ENCODE results near the gene PRCC. TPM values are rescaled to one million over a fixed set of nuclear protein-coding genes. Genes with fewer than 3 reads are reported as not detected.

PRCC gene
- total and polyA plus RNA-seq, 2 of the 8 experiments (the other 6 are each of a cell fraction or from before 2014, with no cell fraction given) = 95.2 to 115 TPM

- Histone ChIP-seq H4K8ac (ENCODE audit: extremely low read depth, insufficient read depth, low read length) (peak within 1 kb of the TSS; percentile 94), H3K4ac (replicated peaks; ENCODE audit: insufficient read length, low read depth, low read length) (no peak within 1 kb of the TSS), H3K4me2 (ENCODE audit: insufficient read depth in 1 of 2, low read depth in 2 of 2, low read length in 2 of 2) (peak within 1 kb of the TSS; percentile 92 to 97), H4K5ac (ENCODE audit: insufficient read length, low read depth, low read length) (peak within 1 kb of the TSS; percentile 75), H4K20me1 (replicated peaks in 1 of 2; ENCODE audit: control insufficient read depth in 1 of 2, insufficient read depth in 2 of 2, low read length in 2 of 2) (peaks cover 21 to 31% of the 10 kb centered on the region in 2 experiments), H2BK5ac (ENCODE audit: low read depth, low read length) (peak within 1 kb of the TSS; percentile 67), H3K9ac (replicated peaks in 1 of 4; ENCODE audit: extremely low read depth in 1 of 4, low read depth in 3 of 4, low read length in 3 of 4) (peak within 1 kb of the TSS; percentile 89 to 95 (median 92)), H2BK20ac (ENCODE audit: low read length) (no peak within 1 kb of the TSS), H3K9me3 (ENCODE audit: insufficient read depth in 2 of 2, low read depth in 1 of 2, low read length in 1 of 2) (no peaks in the 10 kb centered on the region), H3K18ac (ENCODE audit: extremely low read depth, low read length) (0 out of 2 replicates have a peak within 1 kb of the TSS, but pooled peaks have one; percentile 20), H3K23me2 (ENCODE audit: low read depth, low read length) (peaks cover 8% of the 10 kb centered on the region), H3K27me3 (replicated peaks in 1 of 4; ENCODE audit: control insufficient read depth in 3 of 4, extremely low read depth in 1 of 4, insufficient read depth in 3 of 4, low read length in 3 of 4) (no peaks in the 10 kb centered on the region), H2BK12ac (ENCODE audit: low read depth, low read length) (peak within 1 kb of the TSS; percentile 13; the same call in 1 of the 2 replicates), H4K91ac (replicated peaks; ENCODE audit: insufficient read length, low read length) (peak within 1 kb of the TSS; percentile 25), H3K14ac (ENCODE audit: insufficient read length) (no peak within 1 kb of the TSS), H3K56ac (replicated peaks; ENCODE audit: insufficient read length, low read depth, low read length) (no peak within 1 kb of the TSS), H3K4me1 (replicated peaks in 1 of 4; ENCODE audit: control insufficient read depth in 3 of 4, insufficient read depth in 4 of 4, low read length in 3 of 4) (peaks cover 0 to 23% (median 18%) of the 10 kb centered on the region in 4 experiments; a peak in 6 of 7 replicates), H3K27ac (ENCODE audit: low read depth, low read length) (peak within 1 kb of the TSS; percentile 89), H3K79me2 (ENCODE audit: control insufficient read depth in 1 of 2, insufficient read depth in 2 of 2, low read length in 2 of 2) (peaks cover 22 to 69% of the 10 kb centered on the region in 2 experiments), H2BK120ac (replicated peaks; ENCODE audit: low read depth, low read length) (no peak within 1 kb of the TSS), H2AFZ (ENCODE audit: low read length) (no peak within 1 kb of the TSS), H2AK5ac (ENCODE audit: low read depth, low read length) (peak within 1 kb of the TSS; percentile 2), H3K79me1 (ENCODE audit: low read depth, low read length) (peaks cover 9% of the 10 kb centered on the region), H3K23ac (ENCODE audit: insufficient read length) (no peak within 1 kb of the TSS), H3K36me3 (ENCODE audit: control insufficient read depth in 2 of 4, insufficient read depth in 4 of 4, low read length in 3 of 4) (peaks cover 9 to 18% (median 16%) of the 10 kb centered on the region in 4 experiments), H3K4me3 (ENCODE audit: extremely low read depth in 1 of 4, insufficient read depth in 2 of 4, low read depth in 3 of 4, low read length in 4 of 4) (peak within 1 kb of the TSS; percentile 83 to 100 (median 94)), H2BK15ac (ENCODE audit: low read length) (no peak within 1 kb of the TSS; the same call in 1 of the 2 replicates)
- DNase-seq (ENCODE audit: low read depth in 1 of 2, low spot score in 2 of 2) (peak in 1 of 2 experiments; percentile 88), FAIRE-seq (no peak)
- POLR2A ChIA-PET (ENCODE audit: partially characterized antibody) = interaction anchor here (0.7 to 13.3 kb wide), 20 partner anchors 9 to 171 kb away, joined by 3 to 214 read pairs (median 7); partner anchors contain the start of genes CRABP2, HDGF, MRPL24 and NES
- WGBS, 2 experiments (ENCODE audit: extremely low coverage in 1 of 2, insufficient coverage in 1 of 2, insufficient read length in 1 of 2, insufficient replicate concordance in 2 of 2, low coverage in 1 of 2, low lambda C conversion rate in 2 of 2, missing lambda C conversion rate in 1 of 2) = 1% methylated on average over 46 of the region's 46 CpGs; no CpG with 5 or more reads in 1 of the 2 experiments
- CTCF ChIA-PET (ENCODE audit: partially characterized antibody) = interaction anchor here (0.6 to 65.2 kb wide), 27 partner anchors 8 to 199 kb away, joined by 3 to 4284 read pairs (median 4); partner anchors contain the start of genes CRABP2, HAPLN2, HDGF and INSRR
- TF ChIP-seq KDM4A (IDR thresholded peaks at IDR 0.05; ENCODE audit: low read depth, low read length, severe bottlenecking) = peak; percentile 51
- no peak for TF ChIP-seq CTBP2 (IDR thresholded peaks at IDR 0.05; ENCODE audit: borderline replicate concordance, insufficient read depth, insufficient read length, low read length)
- no peak; the same call in 1 of the 2 replicates for TF ChIP-seq GTF2F1 (IDR thresholded peaks at IDR 0.05; ENCODE audit: borderline replicate concordance, low read depth, low read length)
- no peak; a peak in 1 of 3 replicates for TF ChIP-seq POLR2A (IDR thresholded peaks at IDR 0.05; ENCODE audit: control extremely low read depth in 1 of 2, low read depth in 2 of 2, low read length in 2 of 2)
- TF ChIP-seq KDM5A (IDR thresholded peaks at IDR 0.05; ENCODE audit: low read length) = peak; percentile 46
- no peak for TF ChIP-seq SIRT6 (IDR thresholded peaks at IDR 0.05; ENCODE audit: low read length)
- TF ChIP-seq SRF (IDR thresholded peaks at IDR 0.05; ENCODE audit: low read depth, low read length) = 0 out of 2 replicates have a peak, but pooled peaks have one; percentile 44
- TF ChIP-seq TBP (IDR thresholded peaks at IDR 0.05; ENCODE audit: low read depth, low read length) = 0 out of 2 replicates have a peak, but pooled peaks have one; percentile 21
- TF ChIP-seq SAP30 (IDR thresholded peaks at IDR 0.05; ENCODE audit: insufficient read depth, insufficient replicate concordance, low read length) = peak; percentile 32
- peak; percentile 86; the same call in 1 of the 2 replicates for TF ChIP-seq GABPA (IDR thresholded peaks at IDR 0.05; ENCODE audit: borderline replicate concordance, insufficient read depth, low read length)
- no peak for TF ChIP-seq RNF2 (IDR thresholded peaks at IDR 0.05; ENCODE audit: borderline replicate concordance, low read depth, low read length, missing control alignments, poor library complexity, severe bottlenecking)
These were observed 39.3 kb upstream of the PRCC start, which contains the start of gene METTL25B for GRCh38 chr1:156727926-156728598. Gene METTL25B (plus strand): TSS chr1:156728469. CDS start chr1:156729105, 636 bp downstream.
